Right lobe of liver (tissue), 6 donors: ENCODE measurements around the gene IL12A. TPM values are rescaled to one million over a fixed set of nuclear protein-coding genes. Genes with fewer than 3 reads are reported as not detected.

Experiments used
- ATAC-seq, 4 donors: fragments of 200-7000 bp; cut with Tn5 transposase; one replicate each; pipeline ENCODE4 v1.9.1; 2020; ENCODE audit warnings: mild to moderate bottlenecking in 4 of 4, moderate library complexity in 4 of 4
- DNase-seq, 3 donors: peaks; one replicate each; pipeline ENCODE4 v3.0.0-alpha.2; 2020
- H3K27ac ChIP-seq, 3 donors: fragments of 200-600 bp; one replicate each; pipeline ENCODE4 v1.8.0; 2022
- H3K27me3 ChIP-seq, 2 donors: fragments of 200-600 bp; one replicate each; pipeline ENCODE4 v1.8.0; 2022
- H3K36me3 ChIP-seq, 4 donors: fragments of 200-600 bp; sonication (generic) in 1 of 4; one replicate each; pipeline versions ENCODE4 v1.5.1 to v1.8.0; 2017 to 2022; ENCODE audit warnings: control low read depth in 1 of 4
- H3K4me1 ChIP-seq, 4 donors: fragments of 200-600 bp; sonication (generic) in 1 of 4; one replicate each; pipeline versions ENCODE4 v1.5.1 to v1.8.0; 2017 to 2022; ENCODE audit warnings: control low read depth in 1 of 4
- H3K4me3 ChIP-seq, 3 donors: fragments of 200-600 bp; one replicate each; pipeline ENCODE4 v1.8.0; 2022
- H3K9me3 ChIP-seq, 4 donors: fragments of 200-600 bp; sonication (generic) in 1 of 4; one replicate each; pipeline versions ENCODE4 v1.5.1 to v1.8.0; 2017 to 2022; ENCODE audit warnings: control low read depth in 1 of 4
- CTCF ChIP-seq, 4 donors: fragments of 200-600 bp in 3 of 4; fragments of 450-650 bp in 1 of 4; IDR thresholded peaks; one replicate each; pipeline versions ENCODE4 v1.5.1 to v1.8.0; 2016 to 2022; ENCODE audit warnings: antibody characterized with exemption in 4 of 4, mild to moderate bottlenecking in 2 of 4
- POLR2A ChIP-seq: fragments of 450-650 bp; IDR thresholded peaks from one replicate; pipeline ENCODE4 v1.6.1; 2017; ENCODE audit warnings: antibody characterized with exemption, mild to moderate bottlenecking
- WGBS: methylation state at CpG from one replicate; pipeline ENCODE4 v1.1.6; 2018; ENCODE audit warnings: low coverage, low lambda C conversion rate; ENCODE audit not compliant: insufficient coverage; ENCODE audit errors: missing lambda C conversion rate; 5-methylcytosine and 5-hydroxymethylcytosine counted together
- intact Hi-C, 2 donors: fragments of 100-400 bp; cut with DNase I; formaldehyde crosslinking; loops; one replicate each; pipeline versions ENCODE4 v1.11.2 to v1.14.1; 2022
- total RNA-seq, 6 experiments: library from RNA; depleted of rRNA in 2 of 6; stranded (reverse); fragments of >200 nt in 2 of 6; fragmentation: NEBNext Ultra II Directional in 3 of 6; extraction: Animal tissue kit (Norgen Biotek cat#: 25700) in 3 of 6; gene quantifications; one replicate each; pipeline versions ENCODE4 v1.1.0 to v1.2.4, GENCODE V29; 2016 to 2023
- donor health status: DM: no; HTN: yes; CAD: no.
- donor health status: DM: no; HTN: no; CAD: no.
- donor health status: DM: no; HTN: no; CAD: no.
- donor health status: DM: no; HTN: yes; CAD: no.
- donor health status: DM: no; HTN: yes; CAD: no.

IL12A gene
- total RNA-seq, 6 experiments from 2014 or later, result 0.55 TPM; not detected in 5

GRCh38 chr3:159994182-159994581, 5.5 kb downstream of the IL12A start:
- ATAC-seq (no peak), DNase-seq (no peak)
- intact Hi-C loops, result no loop called here
- H3K36me3 ChIP-seq, result no peaks in the 10 kb centered on the region
- 64% methylated on average over 4 of the region's 4 CpGs for WGBS
- no peak overlapping the region for H3K4me3 ChIP-seq
- TF ChIP-seq CTCF (IDR thresholded peaks at IDR 0.05) (no peak), POLR2A (no peak)
- H3K9me3 ChIP-seq, result no peaks in the 10 kb centered on the region
- no peaks in the 10 kb centered on the region for H3K27me3 ChIP-seq
- H3K4me1 ChIP-seq, result peaks cover 0 to 7% (median 0%) of the 10 kb centered on the region in 4 donors
- H3K27ac ChIP-seq, result no peak overlapping the region

GRCh38 chr3:159995091-159995490, 6.5 kb downstream of the IL12A start:
- H3K27ac ChIP-seq, result no peak overlapping the region
- H3K27me3 ChIP-seq, result no peaks in the 10 kb centered on the region
- H3K9me3 ChIP-seq, result no peaks in the 10 kb centered on the region
- H3K4me3 ChIP-seq, result no peak overlapping the region
- peaks cover 0 to 3% (median 0%) of the 10 kb centered on the region in 4 donors for H3K4me1 ChIP-seq
- no peak for DNase-seq
- no peak for TF ChIP-seq CTCF (IDR thresholded peaks at IDR 0.05)
- TF ChIP-seq POLR2A, result no peak
- intact Hi-C loops, result no loop called here
- no peak for ATAC-seq
- H3K36me3 ChIP-seq, result no peaks in the 10 kb centered on the region
- WGBS, result 91% methylated on average over 1 of the region's 1 CpG

- Histone ChIP-seq H3K27me3 (no peaks in the 10 kb centered on the region), H3K36me3 (no peaks in the 10 kb centered on the region), H3K4me1 (no peaks in the 10 kb centered on the region), H3K4me3 (no peak overlapping the region), H3K9me3 (no peaks in the 10 kb centered on the region), H3K27ac (no peak overlapping the region)
- no peak for TF ChIP-seq POLR2A
- TF ChIP-seq CTCF (IDR thresholded peaks at IDR 0.05), result no peak
- intact Hi-C loops, result no loop called here
- no peak for ATAC-seq
- no peak for DNase-seq
Observed at GRCh38 chr3:159996018-159996417, 7.4 kb downstream of the IL12A start.

GRCh38 chr3:159996959-159997358, 8.3 kb downstream of the IL12A start:
- ATAC-seq (peak in 1 of 4 donors; percentile 53), DNase-seq (no peak)
- Histone ChIP-seq H3K36me3 (no peaks in the 10 kb centered on the region), H3K4me1 (no peaks in the 10 kb centered on the region), H3K4me3 (no peak overlapping the region), H3K27ac (no peak overlapping the region), H3K27me3 (no peaks in the 10 kb centered on the region), H3K9me3 (no peaks in the 10 kb centered on the region)
- 57% methylated on average over 7 of the region's 7 CpGs for WGBS
- intact Hi-C loops, result no loop called here
- TF ChIP-seq CTCF (IDR thresholded peaks at IDR 0.05) (no peak), POLR2A (no peak)

- DNase-seq (no peak), ATAC-seq (no peak)
- H3K27me3 ChIP-seq, result no peaks in the 10 kb centered on the region
- H3K36me3 ChIP-seq, result no peaks in the 10 kb centered on the region
- no peaks in the 10 kb centered on the region for H3K4me1 ChIP-seq
- H3K9me3 ChIP-seq, result no peaks in the 10 kb centered on the region
- no peak for TF ChIP-seq CTCF (IDR thresholded peaks at IDR 0.05)
- TF ChIP-seq POLR2A, result no peak
- no peak overlapping the region for H3K4me3 ChIP-seq
- 86% methylated on average over 7 of the region's 7 CpGs for whole genome bisulfite sequencing
- intact Hi-C loops, result loop anchor here in 1 of 2 donors (10.0 kb wide), 1 partner anchor 116 kb away; no protein-coding TSS in a partner anchor
- no peak overlapping the region for H3K27ac ChIP-seq
Observed at GRCh38 chr3:160001148-160001760, 12.6 kb downstream of the IL12A start.
